ENCODE data around the gene HAUS2.

Gene HAUS2

DNA sequence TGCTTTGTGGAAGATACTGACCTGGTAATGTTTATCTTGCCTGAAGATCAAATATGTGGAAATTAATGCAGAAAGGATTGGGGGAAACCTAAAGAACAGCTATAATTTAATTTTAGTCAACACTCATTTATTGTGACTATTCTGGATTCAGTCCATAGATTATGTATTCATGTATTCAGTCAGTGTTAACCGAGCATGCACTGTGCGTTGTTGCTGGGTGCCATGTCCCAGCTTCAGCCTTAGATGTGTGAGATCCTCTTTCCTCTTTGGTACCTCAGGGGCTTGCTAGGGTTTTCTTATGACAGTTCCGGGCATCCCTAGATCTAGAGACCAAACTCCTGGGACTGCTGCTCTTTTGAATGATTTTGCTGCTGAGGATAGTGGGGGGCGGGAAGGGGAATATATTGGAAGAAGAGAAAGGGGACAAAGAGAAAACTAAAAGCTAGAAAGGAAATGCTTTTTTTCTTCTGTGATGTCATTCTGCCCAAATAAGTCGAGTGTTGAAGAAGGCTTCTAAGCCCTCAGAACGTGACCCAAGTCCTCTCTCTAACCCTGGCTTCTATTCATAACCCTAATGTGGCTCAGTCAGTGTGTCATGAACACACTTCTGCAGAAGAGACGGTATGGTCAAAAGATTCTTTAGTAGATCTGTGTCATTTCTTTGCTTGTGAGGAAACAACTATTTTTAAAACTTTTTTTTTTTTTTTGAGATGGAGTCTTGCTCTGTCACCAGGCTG, 60.3 kb downstream of the HAUS2 start:
- no peak for DNase-seq (ENCODE audit: low read depth in 3 of 3)

GRCh38 chr15:42611532-42611931, 62.9 kb downstream of the HAUS2 start:
- DNase-seq (ENCODE audit: low read depth in 3 of 3), result no peak

- DNase-seq (ENCODE audit: low read depth in 3 of 3), result no peak
Measured at GRCh38 chr15:42612367-42612912, 63.8 kb downstream of the HAUS2 start.

- DNase-seq (ENCODE audit: low read depth in 3 of 3), result no peak
Measured at GRCh38 chr15:42616107-42616506, 67.5 kb downstream of the HAUS2 start.

All from stimulated activated CD4-positive, alpha-beta T cell treated with anti-CD3 and anti-CD28 coated beads, TNF-alpha, amount 100 ng/mL, for 4 hours (primary cell).